ENCODE measurements around the gene CNOT8.

CNOT8 gene

DNA sequence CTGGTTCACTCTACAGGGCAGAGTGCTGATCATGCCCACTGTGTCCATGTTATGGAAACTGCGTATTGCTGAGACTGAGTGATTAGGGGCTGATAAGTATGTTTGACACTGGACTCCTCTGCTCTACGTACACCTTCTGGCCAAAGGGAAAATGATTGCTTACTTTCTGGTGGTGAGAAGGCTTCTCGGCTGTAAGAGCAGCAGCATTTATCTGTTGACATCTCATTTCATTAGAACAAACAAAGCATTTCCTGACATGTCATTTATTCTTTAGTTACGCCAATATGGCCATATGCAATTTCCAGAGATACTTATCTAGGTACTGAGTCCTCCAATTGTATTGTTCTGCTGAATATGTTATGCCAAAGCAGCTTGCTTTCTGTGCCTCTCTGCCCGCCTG is 13.6 kb upstream of the CNOT8 start:
- TF ChIP-seq ZFX (IDR thresholded peaks at IDR 0.05): no peak
- TF ChIP-seq, protein P1, sequence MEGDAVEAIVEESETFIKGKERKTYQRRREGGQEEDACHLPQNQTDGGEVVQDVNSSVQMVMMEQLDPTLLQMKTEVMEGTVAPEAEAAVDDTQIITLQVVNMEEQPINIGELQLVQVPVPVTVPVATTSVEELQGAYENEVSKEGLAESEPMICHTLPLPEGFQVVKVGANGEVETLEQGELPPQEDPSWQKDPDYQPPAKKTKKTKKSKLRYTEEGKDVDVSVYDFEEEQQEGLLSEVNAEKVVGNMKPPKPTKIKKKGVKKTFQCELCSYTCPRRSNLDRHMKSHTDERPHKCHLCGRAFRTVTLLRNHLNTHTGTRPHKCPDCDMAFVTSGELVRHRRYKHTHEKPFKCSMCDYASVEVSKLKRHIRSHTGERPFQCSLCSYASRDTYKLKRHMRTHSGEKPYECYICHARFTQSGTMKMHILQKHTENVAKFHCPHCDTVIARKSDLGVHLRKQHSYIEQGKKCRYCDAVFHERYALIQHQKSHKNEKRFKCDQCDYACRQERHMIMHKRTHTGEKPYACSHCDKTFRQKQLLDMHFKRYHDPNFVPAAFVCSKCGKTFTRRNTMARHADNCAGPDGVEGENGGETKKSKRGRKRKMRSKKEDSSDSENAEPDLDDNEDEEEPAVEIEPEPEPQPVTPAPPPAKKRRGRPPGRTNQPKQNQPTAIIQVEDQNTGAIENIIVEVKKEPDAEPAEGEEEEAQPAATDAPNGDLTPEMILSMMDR (conservative IDR thresholded peaks at IDR 0.05): no peak
- H3K27ac ChIP-seq: peak overlapping the region; percentile 62; the same call in 1 of the 2 replicates

DNA sequence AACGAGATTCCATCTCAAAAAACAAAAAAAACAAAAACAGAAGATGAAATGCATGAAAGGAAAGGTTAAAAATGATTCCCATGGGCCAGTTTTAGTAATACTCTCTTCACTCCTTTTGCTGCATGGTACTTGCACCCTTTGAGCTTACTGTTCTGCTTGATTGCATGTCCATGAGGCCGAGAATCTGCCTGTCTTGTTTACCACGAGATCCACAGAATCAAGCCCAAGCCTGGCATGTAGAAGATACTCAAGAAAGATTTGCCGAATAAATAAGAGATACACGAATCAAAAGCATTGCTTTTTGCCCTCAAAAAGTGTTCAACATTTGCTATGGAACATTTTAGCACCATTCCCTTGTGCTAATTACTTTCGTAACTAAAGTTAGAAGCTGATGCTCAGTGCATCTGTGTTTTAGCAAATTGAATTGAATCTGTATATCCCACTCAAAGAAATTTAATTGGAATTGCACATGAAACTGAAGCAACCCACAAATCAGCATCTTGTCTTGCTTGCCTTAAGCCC is 9.1 kb upstream of the CNOT8 start:
- TF ChIP-seq, protein P1 (conservative IDR thresholded peaks at IDR 0.05): no peak
- TF ChIP-seq ZFX (IDR thresholded peaks at IDR 0.05): no peak
- no peak overlapping the region for H3K27ac ChIP-seq

DNA sequence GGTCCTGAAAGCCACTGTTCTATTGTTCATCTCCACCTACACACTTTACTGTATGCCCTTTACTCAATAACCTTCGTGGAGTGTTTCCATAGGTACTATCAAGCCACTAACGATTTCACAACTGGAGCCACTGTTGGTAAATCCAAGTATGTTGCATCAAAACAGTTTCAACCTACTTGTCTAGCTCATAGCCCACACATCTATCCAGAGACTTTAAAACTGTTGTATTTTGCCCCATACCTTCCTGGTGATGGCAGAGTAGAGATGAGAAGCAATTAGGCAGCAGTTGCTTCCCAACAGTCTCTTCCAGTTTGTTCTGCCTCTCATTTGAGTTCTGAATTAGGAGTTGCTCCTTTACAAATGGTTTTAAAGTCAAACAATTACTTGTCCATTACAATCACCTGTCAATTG is 8.6 kb upstream of the CNOT8 start:
- no peak overlapping the region for H3K27ac ChIP-seq

DNA sequence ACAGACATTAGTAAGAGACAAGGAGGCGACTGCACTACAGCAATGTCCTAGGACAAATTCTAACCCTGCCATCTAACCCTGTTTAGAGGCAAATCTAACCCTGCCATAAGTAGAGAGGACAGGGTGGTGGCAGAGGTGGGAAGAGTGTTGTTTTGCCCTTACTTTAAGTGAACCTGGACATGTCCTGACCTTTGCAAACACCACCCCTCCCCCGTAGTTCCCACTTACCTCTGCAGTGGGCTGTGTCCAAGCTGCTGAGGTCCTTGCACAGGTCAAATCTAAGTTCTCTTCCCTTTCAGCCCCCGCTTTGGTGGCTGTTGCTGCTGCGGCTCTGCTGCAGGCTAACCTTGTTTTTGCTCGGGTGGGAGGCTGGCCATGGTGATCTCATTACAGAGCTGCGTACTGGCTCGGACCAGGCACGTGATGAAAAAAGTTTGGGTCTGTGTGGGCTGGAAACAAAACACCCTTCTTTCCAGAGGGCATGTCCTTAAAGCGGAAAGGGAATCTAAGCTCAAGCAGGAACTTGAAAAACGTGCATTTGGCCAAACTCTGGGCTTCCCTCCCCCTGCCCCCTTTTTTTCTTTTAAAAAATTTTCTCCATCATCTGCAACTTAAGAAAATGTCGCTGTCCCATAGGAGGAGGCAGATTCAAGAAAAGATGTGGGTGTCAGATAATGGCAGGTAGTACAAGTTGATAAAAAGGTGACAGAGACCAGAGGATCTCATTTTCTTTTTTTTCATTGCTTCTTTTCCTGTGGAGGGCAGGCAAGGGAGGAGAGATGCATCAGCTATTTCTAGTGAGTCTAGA is 8.0 kb upstream of the CNOT8 start, which contains the start of gene FAXDC2:
Gene FAXDC2 (minus strand): TSS at position 349 of the 808 bp plus-strand sequence. CDS start 12,425 bp downstream, outside the sequence.
- H3K27ac ChIP-seq: no peak within 1 kb of the TSS
- TF ChIP-seq, protein P1 (conservative IDR thresholded peaks at IDR 0.05): no peak
- no peak for TF ChIP-seq ZFX (IDR thresholded peaks at IDR 0.05)

More for the DNA sequence above, 8.6 kb upstream of the CNOT8 start:
- TF ChIP-seq, protein P1 (conservative IDR thresholded peaks at IDR 0.05): no peak

DNA sequence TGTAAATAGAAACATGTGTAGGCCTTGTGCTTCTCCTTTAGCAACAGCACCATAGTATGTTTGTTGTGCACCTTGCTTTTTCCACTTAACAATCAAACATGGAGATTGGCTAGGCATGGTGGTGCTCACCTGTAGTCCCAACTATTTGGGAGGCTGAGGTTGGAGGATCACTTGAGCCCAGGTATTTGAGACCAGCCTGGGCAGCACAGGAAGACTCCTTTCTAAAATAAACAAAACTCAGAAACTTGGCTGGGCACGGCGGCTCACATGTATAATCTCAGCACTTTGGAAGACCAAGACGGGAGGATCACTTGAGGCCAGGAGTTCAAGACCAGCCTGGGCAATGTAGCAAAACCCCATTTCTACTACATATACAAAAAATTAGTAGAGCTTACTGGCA is 7.1 kb upstream of the CNOT8 start:
- TF ChIP-seq, protein P1 (conservative IDR thresholded peaks at IDR 0.05): no peak
- no peak for TF ChIP-seq ZFX (IDR thresholded peaks at IDR 0.05)
- no peak overlapping the region for H3K27ac ChIP-seq

DNA sequence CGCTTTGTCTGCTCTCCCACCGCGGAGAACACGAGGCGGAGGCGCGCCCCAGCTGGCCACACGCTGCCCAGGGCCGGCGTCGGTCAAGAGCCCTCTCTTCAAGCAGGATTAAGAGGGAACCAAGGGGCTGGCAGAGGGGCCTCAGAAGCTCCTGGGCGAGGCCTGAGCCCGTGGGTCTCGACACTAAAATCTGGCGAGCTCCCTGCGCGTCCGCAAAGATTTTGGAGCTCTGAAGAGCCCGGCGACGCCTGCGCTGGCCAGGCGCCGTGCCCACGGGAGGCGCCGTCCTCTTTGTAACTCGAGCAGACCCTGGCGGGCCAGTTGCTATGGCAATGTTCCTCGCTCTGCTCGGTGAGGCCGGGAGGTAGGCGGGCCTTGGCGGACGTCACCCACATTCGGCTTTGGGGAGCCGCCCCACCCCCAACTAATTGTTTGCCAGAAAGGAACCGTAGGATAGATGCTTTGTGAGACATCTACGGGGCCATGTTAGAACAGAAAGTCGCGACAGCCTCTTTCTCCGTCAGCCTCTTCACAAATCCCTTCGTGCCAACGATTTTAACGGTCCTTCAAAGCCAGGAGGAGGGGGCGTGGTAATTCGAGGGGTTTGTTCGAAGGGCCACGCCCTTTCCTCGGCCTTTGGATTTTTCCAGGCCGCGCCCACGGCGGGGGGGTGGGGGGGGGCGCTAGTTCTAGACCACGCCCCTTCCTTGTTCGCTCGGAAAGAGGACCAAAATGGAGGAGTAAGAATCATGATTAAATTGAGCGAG is 714 bp upstream of the CNOT8 start:
- TF ChIP-seq, protein P1 (conservative IDR thresholded peaks at IDR 0.05): no peak; the same call in 1 of the 2 replicates
- no peak for TF ChIP-seq ZFX (IDR thresholded peaks at IDR 0.05)
- H3K27ac ChIP-seq: peak overlapping the region; percentile 76

All from C4-2B (cell line).